LNCaP clone FGC (cell line): ENCODE data around the gene ABCA10.
"Not testable (repeated sequence)": the region's sequence is repeated elsewhere in the genome, so short reads cannot be mapped to it uniquely, and the experiment has no call there.

Experiments
- DNase-seq: peaks from one replicate; pipeline ENCODE4 v3.0.0-alpha.2; 2011; ENCODE audit warnings: low read depth
- H3K4me3 ChIP-seq: 2 replicates; pipeline ENCODE4 v1.5.1; 2011; ENCODE audit warnings: mild to moderate bottlenecking, low read depth, low read length, control low read depth
- TF ChIP-seq, protein P1 (sequence below): IDR thresholded peaks from 2 replicates; pipeline ENCODE4 v1.5.1; 2012; ENCODE audit warnings: mild to moderate bottlenecking; ENCODE audit not compliant: control insufficient read depth, insufficient read depth; ENCODE audit errors: extremely low read depth

The ABCA10 gene

DNA sequence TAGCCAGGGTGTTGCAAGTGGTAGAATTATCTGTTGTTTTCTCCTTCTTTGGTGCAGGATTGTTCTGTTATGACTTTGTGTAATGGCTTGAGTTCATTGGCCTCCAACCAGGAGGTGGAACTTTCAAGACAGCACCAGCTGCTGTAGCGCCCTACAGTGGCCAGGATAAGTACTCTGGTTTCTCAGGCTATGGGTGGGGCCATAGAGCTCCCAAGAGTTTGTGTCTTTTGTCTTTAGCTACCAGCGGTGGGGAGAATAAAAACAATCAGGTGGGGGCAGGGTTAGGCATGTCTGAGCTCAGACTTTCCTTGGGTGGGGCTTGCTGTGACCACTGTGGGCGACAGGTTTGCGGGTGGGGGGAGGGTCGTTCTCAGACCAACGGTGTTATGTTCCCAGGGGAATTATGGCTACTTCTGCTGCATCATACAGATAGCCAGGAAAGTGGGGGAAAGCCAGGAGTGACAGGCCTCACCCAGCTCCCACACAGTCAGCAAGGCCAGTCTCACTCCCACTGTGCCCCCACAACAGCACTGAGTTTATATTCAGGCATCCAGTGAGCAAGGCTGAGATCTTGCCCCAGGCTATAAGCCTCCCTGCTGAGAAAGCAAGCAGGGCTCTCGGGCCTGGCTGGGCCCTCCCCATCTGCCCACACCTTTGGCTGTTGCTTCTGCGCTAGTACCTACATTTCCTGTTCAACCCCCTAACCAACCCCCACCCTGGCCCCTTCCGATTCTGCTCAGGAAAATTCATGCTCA, 15.4 kb downstream of the ABCA10 start:
- H3K4me3 ChIP-seq, result no peak overlapping the region
- TF ChIP-seq, protein P1, sequence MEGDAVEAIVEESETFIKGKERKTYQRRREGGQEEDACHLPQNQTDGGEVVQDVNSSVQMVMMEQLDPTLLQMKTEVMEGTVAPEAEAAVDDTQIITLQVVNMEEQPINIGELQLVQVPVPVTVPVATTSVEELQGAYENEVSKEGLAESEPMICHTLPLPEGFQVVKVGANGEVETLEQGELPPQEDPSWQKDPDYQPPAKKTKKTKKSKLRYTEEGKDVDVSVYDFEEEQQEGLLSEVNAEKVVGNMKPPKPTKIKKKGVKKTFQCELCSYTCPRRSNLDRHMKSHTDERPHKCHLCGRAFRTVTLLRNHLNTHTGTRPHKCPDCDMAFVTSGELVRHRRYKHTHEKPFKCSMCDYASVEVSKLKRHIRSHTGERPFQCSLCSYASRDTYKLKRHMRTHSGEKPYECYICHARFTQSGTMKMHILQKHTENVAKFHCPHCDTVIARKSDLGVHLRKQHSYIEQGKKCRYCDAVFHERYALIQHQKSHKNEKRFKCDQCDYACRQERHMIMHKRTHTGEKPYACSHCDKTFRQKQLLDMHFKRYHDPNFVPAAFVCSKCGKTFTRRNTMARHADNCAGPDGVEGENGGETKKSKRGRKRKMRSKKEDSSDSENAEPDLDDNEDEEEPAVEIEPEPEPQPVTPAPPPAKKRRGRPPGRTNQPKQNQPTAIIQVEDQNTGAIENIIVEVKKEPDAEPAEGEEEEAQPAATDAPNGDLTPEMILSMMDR, result no peak
- no peak for DNase-seq

DNA sequence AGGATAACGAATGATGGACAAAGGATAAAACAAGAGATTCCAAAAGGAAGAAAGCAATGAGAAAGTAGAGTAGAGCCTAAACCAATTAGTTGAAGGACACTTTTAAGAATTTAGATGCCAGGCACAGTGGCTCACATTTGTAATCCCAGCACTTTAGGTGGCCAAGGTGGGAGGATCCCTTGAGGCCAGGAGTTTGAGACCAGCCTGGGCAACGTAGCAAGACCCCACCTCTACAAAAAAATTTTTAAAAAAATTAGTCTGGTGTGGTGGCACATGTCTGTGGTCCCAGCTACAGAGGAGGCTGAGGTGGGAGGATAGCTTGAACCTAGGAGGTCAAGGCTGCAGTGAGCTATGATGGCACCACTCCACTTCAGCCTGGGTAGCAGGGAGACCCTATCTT, 20.0 kb downstream of the ABCA10 start:
- DNase-seq, result no peak
- H3K4me3 ChIP-seq, result no peak overlapping the region
- TF ChIP-seq, protein P1, result no peak

DNA sequence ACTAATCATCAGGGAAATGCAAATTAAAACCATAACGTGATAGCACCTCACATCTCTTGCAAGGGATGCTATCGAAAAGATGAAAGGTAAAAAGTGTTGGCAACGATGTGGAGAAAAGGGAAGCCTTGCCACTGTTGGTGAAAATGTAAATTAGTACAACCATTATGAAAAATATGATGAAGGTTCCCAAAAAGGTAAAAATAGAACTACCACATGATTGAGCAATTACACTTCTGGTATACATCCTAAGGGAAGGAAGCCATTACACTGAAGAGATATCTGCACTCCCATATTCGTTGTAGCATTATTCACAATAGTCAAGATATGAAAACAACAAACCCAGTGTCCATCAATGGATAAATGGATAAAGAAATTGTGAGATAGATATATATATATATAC, 21.5 kb downstream of the ABCA10 start:
- no peak overlapping the region for H3K4me3 ChIP-seq
- DNase-seq, result no peak
- TF ChIP-seq, protein P1, result no peak

DNA sequence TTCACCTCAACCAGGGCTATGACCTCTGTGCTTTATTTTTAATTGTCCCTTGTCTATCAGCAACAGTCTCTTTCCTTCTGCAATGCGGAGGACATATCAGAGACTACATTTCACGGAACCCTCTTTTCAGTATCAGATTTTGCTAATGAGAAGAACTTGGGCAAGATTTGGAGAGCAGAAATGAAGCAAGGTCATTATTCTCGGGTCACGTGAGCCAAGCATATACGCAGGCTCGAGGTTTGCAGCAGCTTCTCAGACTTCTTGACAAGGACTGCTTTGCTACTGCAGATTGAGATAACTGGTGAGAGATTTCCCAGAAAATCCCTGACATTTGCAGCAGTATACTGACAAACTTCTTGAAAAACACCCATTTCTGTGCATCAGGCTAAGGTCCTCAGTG, 30.4 kb downstream of the ABCA10 start:
- no peak for DNase-seq
- TF ChIP-seq, protein P1, result no peak

DNA sequence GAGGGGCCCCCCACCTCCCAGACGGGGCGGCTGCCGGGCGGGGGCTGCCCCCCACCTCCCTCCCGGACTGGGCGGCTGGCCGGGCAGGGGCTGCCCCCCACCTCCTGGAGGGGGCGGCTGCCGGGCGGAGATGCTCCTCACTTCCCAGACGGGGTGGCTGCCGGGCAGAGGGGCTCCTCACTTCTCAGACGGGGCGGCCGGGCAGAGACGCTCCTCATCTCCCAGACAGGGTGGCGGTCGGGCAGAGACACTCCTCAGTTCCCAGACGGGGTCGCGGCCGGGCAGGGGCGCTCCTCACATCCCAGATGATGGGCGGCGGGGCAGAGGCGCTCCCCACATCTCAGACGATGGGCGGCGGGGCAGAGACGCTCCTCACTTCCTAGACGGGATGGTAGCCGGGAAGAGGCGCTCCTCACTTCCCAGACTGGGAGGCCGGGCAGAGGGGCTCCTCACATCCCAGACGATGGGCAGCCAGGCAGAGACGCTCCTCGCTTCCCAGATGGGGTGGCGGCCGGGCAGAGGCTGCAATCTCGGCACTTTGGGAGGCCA, 32.4 kb downstream of the ABCA10 start:
- not testable (repeated sequence) for DNase-seq, H3K4me3 ChIP-seq

More for the DNA sequence above, 30.4 kb downstream of the ABCA10 start:
- H3K4me3 ChIP-seq, result no peak overlapping the region

DNA sequence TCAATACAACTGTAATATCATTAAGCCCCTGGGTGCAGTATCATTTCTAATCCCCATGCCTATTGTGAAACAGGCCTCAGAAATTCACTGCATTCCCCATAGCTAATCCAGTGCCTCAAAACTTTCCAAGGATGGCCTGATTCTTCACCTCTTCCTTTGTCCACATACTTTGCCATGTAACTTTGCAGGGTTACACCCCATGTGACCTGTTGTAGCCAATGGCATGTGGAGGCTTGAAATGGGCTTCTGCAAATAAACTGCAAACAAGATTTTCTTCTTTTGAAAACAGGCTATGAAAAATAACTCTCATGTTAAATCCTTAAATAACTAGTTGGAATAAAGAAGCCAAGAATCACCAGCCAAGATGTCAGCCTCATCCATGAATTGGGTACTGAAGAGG, 35.9 kb downstream of the ABCA10 start:
- TF ChIP-seq, protein P1, result no peak
- no peak overlapping the region for H3K4me3 ChIP-seq
- no peak for DNase-seq

DNA sequence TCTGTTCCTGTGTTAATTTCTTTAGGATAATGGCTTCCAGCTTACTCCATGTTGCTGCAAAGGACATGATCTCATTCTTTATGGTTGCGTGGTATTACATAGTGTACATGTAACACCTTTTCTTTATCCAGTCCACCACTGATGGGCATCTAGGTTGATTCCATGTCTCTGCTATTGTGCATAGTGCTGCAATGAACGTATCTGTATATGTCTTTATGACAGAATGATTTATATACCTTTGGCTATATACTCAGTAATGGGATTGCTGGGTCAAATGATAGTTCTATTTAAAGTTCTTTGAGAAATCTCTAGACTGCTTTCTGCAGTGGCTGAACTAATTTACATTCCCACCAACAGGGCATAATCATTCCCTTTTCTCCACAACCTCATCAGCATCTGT, 39.8 kb downstream of the ABCA10 start:
- TF ChIP-seq, protein P1, result no peak
- no peak for DNase-seq
- no peak overlapping the region for H3K4me3 ChIP-seq
